EL (cell line): ENCODE data around the gene DNAAF9.

Source experiments
- DNase-seq: peaks from one replicate; pipeline ENCODE4 v3.0.0-alpha.2; 2016

The DNAAF9 gene

DNA sequence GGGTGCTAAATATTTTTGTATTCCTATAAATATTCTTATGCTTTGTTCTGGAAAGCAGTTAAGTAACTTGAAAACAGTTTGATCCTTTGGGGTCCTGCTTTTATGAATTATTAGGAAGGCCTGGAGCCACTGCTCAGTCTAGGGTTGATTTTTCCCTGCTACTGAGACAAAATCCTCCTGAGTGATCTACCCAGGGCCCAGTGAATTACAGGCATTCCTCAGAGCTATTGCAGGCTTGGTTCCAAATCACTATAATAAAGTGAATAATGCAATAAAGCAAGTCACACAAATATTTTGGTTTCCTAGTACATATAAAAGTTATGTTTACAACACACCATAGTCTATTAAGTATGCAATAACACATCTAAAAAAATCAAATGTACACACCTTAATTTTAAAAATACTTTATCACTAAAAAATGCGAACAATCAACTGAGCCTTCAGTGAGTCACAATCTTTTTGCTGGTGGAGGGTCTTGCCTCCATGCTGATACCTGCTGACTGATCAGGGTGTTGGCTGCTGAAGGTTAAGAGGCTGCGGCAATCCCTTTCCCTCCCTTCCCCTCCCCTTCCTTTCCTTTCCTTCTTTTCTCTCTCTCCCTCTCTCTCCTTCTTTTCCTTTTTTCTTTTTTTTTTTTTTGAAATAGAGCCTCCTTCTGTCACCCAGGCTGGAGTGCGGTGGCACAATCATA, 43.0 kb downstream of the DNAAF9 start:
- no peak for DNase-seq

DNA sequence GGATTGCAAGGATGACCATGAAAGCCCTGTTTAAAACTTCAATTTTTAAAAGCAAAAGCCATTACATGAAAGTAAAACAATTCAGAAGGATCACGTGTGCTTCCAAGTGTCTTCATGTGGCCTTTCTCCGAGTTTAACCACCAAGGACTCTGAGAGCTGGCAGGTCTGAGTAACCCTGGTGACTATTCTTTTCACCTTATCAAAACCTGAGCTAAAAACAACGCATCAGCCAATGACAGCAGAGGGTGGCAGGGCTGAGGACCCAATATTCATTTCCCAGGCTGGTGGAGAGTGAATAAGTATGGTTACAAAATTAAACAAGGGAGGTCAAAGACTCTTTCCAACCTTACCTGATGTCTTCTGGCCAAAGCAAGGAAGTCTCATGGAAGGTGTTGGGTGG, 46.7 kb downstream of the DNAAF9 start:
- DNase-seq, result no peak

DNA sequence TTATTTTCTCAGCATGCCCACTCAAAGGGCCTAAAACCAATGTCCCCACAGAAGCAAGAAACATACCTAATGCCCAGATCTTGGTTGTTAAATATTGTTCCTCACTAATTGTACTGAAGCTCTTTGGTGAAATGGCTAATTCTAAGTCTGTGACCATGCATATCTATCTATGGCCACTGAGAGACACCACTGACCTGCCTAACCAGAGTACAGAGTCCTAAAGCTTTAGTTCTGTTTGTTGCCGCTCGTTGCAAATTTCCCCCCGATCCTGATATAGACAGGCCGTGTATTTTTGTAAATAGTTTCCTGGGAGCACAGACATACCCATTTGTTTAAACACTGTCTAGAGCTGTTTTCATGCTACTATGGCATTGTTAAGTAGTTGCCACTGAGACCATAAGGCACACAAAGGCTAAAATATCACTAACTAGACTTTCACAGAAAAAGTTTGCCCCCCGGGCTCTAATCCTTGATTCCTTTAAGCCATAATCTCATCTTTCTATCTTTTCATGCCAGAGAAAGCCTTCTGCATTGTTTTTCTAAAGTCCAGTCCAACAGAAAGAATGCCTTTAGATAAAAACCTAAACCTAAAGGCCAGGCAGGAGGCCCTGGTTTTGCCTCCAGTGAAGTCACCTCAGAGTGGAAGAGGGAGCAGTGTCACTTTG, 48.7 kb downstream of the DNAAF9 start:
- DNase-seq, result no peak
